ENCODE measurements around the gene CPED1.

Gene CPED1

GRCh38 chr7:121334875-121335648 is 346.6 kb downstream of the CPED1 start:
- no peak for DNase-seq

GRCh38 chr7:121336579-121336978 is 348.1 kb downstream of the CPED1 start:
- DNase-seq = no peak

- no peak for DNase-seq
Measured at GRCh38 chr7:121337398-121337797, 348.9 kb downstream of the CPED1 start.

- DNase-seq = no peak
Measured at GRCh38 chr7:121339082-121339481, 350.6 kb downstream of the CPED1 start.

- DNase-seq = no peak
Measured at GRCh38 chr7:121341933-121342332, 353.4 kb downstream of the CPED1 start.

- no peak for DNase-seq
Measured at GRCh38 chr7:121342631-121343030, 354.1 kb downstream of the CPED1 start.

GRCh38 chr7:121343302-121343701 is 354.8 kb downstream of the CPED1 start:
- peak; percentile 36 for DNase-seq

- no peak for DNase-seq
Measured at GRCh38 chr7:121344093-121344492, 355.6 kb downstream of the CPED1 start.

- DNase-seq = no peak
Measured at GRCh38 chr7:121344497-121344896, 356.0 kb downstream of the CPED1 start.

Measured in kidney glomerular epithelial cell (primary cell).